Duodenal mucosa (tissue), 2 donors: Measurements from ENCODE around the gene MTSS2.

Source experiments
- H3K27ac ChIP-seq: one replicate; pipeline ENCODE4 v1.7.0; 2013; ENCODE audit warnings: low read depth, low read length
- H3K27me3 ChIP-seq, 2 donors: one replicate each; pipeline ENCODE4 v1.7.0; 2013; ENCODE audit warnings: low read length in 2 of 2, control low read depth in 1 of 2; ENCODE audit not compliant: insufficient read depth in 2 of 2, control insufficient read depth in 1 of 2
- H3K36me3 ChIP-seq, 2 donors: one replicate each; pipeline ENCODE4 v1.7.0; 2013; ENCODE audit warnings: low read length in 2 of 2, control low read depth in 1 of 2; ENCODE audit not compliant: insufficient read depth in 2 of 2, control insufficient read depth in 1 of 2
- H3K4me1 ChIP-seq, 2 donors: one replicate each; pipeline ENCODE4 v1.7.0; 2013; ENCODE audit warnings: low read length in 2 of 2, control low read depth in 1 of 2; ENCODE audit not compliant: insufficient read depth in 2 of 2, control insufficient read depth in 1 of 2
- H3K4me3 ChIP-seq, 2 donors: one replicate each; pipeline ENCODE4 v1.7.0; 2013; ENCODE audit warnings: low read length in 2 of 2, low read depth in 1 of 2
- H3K9ac ChIP-seq, 2 donors: one replicate each; pipeline ENCODE4 v1.7.0; 2013; ENCODE audit warnings: low read length in 2 of 2, low read depth in 1 of 2
- H3K9me3 ChIP-seq, 2 donors: one replicate each; pipeline ENCODE4 v1.7.0; 2013; ENCODE audit warnings: low read length in 2 of 2, control low read depth in 1 of 2; ENCODE audit not compliant: control insufficient read depth in 1 of 2

The MTSS2 gene

DNA sequence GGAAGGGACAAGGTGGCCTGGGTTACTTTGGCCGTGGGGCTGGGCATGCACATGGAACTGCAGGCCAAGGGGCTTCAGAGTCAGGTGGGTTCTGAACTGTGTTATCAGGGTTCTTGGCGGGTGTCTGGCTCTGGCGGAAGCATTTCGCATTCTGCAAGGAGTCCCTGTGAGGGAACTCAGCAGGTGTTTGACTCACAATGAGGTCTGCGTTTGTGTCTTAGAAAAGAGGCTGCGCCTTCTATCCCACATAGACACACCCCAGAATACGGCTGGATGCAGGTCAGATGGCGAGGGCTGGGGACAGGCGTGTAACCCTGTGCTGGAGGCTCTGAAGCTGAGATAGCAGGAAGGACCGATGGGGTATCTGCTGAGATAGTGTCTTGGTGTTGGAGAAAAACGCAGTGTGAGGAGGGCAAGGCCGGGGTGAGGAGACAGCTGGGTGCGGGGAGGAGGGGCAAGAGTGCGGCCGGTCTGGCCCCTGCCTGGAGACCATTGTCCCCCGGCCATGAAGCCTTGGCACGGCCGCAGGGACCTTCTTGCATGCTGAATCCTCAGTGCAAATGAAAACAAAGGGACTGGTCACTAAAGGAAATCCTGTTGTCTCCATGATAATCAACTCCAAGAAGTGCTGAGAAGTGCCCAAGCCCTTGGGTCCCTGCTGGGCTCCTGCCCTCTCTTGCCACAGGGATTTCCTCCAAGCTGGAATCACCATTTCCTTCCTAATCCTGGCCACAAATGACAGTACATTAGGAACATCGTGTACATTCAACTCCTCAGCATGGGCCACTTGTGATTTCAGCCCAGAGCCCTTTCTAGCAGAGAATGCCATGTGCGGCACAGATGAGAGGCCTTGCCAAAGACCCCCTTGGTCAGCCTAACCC lies 22.8 kb upstream of the MTSS2 start:
- no peaks in the 10 kb centered on the region for H3K36me3 ChIP-seq
- H3K9ac ChIP-seq: no peak overlapping the region
- H3K27me3 ChIP-seq: no peaks in the 10 kb centered on the region
- peaks cover 22 to 25% of the 10 kb centered on the region in 2 donors for H3K4me1 ChIP-seq
- H3K27ac ChIP-seq: no peak overlapping the region
- H3K9me3 ChIP-seq: no peaks in the 10 kb centered on the region
- H3K4me3 ChIP-seq: no peak overlapping the region

DNA sequence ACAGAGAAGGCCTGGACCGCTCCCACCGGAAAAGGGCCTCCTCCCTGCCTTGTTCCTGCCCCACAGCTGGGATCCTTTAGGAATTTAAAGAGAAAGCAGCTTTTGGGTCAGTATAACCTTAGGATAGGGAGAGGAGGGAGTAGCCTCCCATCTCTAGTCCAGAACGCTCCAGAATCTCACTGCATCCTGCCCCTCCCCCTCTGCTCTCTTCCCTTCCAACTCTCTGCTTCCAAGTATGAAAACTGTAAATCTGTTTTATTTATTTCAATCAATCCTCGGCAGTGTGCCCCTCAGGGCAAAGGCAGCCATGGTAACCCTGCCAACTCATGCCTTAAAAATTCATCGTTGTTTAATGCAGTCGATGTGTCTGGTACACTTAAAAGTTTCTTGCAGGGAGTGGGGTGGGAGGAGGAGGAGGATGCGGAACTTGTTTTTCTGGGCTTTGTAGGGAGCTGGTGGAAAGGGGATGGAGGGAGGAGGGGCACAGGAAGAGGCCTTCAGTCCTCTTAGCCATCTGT lies 21.2 kb upstream of the MTSS2 start:
- H3K4me1 ChIP-seq: peaks cover 22 to 26% of the 10 kb centered on the region in 2 donors
- no peak overlapping the region for H3K4me3 ChIP-seq
- no peaks in the 10 kb centered on the region for H3K36me3 ChIP-seq
- H3K9me3 ChIP-seq: no peaks in the 10 kb centered on the region
- H3K27me3 ChIP-seq: no peaks in the 10 kb centered on the region
- peak overlapping the region; percentile 63 for H3K27ac ChIP-seq
- no peak overlapping the region for H3K9ac ChIP-seq

DNA sequence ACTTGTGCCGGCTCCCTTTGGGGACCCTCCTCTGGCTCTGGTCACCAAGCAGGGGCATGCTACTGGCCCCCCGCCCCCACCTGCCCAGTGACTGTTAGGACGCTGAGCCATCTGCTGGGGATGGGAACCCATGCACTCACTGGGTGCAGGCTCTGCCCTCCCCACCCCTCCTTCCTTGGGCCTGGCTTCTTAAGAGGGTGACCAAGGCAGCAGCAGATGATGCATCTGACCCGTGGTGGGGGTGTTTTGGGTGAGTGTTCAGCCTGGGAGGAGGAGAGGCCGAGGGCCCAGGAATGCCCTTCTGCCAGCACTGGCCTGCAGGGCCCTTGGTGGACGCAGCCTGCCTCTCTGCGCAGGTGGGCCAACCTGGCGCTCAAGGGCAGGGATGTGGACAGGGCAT lies 19.2 kb upstream of the MTSS2 start:
- H3K4me1 ChIP-seq: peaks cover 20 to 26% of the 10 kb centered on the region in 2 donors

DNA sequence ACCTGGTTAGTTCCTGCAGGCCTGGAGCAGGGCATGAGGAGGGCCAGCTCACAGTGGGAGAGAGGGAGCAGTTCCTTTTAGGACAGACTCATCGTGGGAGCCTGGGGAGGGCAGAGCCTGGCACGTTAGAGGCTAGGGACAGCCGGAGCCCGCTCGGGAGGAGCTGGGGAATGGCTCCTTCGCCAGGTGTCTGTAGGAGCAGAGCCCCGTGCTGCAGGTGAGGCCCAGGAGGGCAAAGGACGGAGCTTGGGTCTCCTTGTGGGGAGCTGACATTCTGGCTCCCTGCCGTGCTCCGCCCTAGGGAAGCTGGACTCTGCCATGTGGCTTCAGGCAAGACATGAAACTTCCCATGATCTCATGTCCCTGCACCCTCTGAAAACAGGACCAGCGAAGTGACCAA lies 18.7 kb upstream of the MTSS2 start:
- H3K9ac ChIP-seq: no peak overlapping the region
- peaks cover 16 to 26% of the 10 kb centered on the region in 2 donors for H3K4me1 ChIP-seq
- H3K27ac ChIP-seq: no peak overlapping the region

More for the DNA sequence above, 19.2 kb upstream of the MTSS2 start:
- Histone ChIP-seq H3K27ac (no peak overlapping the region), H3K9ac (no peak overlapping the region), H3K27me3 (no peaks in the 10 kb centered on the region), H3K9me3 (no peaks in the 10 kb centered on the region), H3K4me3 (no peak overlapping the region), H3K36me3 (no peaks in the 10 kb centered on the region)

DNA sequence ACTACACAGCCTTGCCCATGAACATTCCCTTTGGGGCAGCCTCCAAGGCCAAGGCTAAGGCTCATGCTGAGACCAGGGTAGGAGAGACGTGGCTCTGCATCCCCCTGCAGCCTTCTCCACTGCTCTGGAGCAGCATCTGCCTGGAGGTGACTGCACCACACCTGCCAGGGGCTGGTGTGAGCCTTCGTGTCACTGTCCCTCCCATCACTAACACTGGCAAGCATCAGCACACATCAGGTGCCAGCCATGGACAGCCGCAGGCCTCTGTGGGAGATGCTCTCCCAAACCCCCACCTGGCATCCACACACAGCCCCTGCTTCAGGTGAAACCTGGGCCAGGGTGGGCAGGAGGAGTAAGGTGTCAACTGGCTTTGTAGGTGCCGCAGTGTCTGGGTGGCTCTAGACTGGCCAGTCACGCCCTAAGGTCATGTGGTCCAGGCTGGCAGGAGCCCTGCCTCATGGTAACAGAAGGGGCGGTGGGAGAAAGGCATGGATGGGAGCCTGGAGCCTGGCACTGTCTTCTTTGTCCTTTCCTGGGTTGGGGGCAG lies 18.1 kb upstream of the MTSS2 start:
- H3K36me3 ChIP-seq: peaks cover 0 to 9% of the 10 kb centered on the region in 2 donors
- H3K9ac ChIP-seq: no peak overlapping the region
- H3K27ac ChIP-seq: peak overlapping the region; percentile 75

More for the DNA sequence above, 18.7 kb upstream of the MTSS2 start:
- H3K27me3 ChIP-seq: no peaks in the 10 kb centered on the region
- no peak overlapping the region for H3K4me3 ChIP-seq
- H3K36me3 ChIP-seq: peaks cover 0 to 3% of the 10 kb centered on the region in 2 donors
- no peaks in the 10 kb centered on the region for H3K9me3 ChIP-seq

DNA sequence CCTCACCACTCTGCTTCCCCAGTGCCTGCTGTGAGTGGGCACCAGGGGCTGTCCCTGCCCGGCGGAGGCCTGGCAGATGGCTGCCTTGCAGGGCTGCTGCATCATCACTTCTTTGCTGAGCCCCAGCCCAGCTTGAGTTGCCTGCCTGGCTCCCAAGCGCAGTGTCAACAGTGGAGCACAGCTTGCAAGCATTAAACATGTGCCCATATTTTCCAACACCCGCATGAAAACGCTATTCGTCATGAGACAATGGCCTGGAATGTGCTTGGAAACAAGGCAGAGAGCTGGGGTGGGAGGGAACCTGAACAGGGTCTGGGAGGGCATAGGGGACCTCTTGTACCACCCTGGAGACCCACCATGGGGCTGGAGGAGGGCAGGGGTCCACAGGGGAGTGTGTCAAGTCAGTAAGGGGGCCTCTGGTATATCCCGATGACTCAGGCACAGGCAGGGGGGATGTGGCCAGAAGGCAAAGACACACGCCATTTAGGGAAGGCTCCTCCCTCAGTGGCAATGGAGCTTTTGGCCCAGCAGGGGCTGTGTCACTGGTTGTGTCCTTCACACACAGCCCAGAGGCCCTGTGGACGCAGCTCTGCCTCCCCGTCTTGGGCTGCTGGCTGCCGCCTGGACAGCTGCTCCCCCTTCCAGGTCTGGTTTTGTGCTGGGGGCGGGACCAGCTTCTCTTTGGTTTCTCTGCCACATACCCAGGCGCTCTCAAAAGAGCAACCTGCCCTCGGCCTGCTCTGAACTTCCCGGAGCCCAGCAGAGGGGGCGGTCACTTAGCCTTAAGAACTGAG lies 17.4 kb upstream of the MTSS2 start:
- no peak overlapping the region for H3K9ac ChIP-seq
- H3K36me3 ChIP-seq: peaks cover 0 to 9% of the 10 kb centered on the region in 2 donors
- no peaks in the 10 kb centered on the region for H3K9me3 ChIP-seq
- no peaks in the 10 kb centered on the region for H3K27me3 ChIP-seq
- H3K4me1 ChIP-seq: peaks cover 16 to 26% of the 10 kb centered on the region in 2 donors
- no peak overlapping the region for H3K4me3 ChIP-seq
- peak overlapping the region; percentile 75 for H3K27ac ChIP-seq

More for the DNA sequence above, 18.1 kb upstream of the MTSS2 start:
- H3K9me3 ChIP-seq: no peaks in the 10 kb centered on the region
- H3K4me1 ChIP-seq: peaks cover 16 to 26% of the 10 kb centered on the region in 2 donors
- no peaks in the 10 kb centered on the region for H3K27me3 ChIP-seq
- no peak overlapping the region for H3K4me3 ChIP-seq

DNA sequence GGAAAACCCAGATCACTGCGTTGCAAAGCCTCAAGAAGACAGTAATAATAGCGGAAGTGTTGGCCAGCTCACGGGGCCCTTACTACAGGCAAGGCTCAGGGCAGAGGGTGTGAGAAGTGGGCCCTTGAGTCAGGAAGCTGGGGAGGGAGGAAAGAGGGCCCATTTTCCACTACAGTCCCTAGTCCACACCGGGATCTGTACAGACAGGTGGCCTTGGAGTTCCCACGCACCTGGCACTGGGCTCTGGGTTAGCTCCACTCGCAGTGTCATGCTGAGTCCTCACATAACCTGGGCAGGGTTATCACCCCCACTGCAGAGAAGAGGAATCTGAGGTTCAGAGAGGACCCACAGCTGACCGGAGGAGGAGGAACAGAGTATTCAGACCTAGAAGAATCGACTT lies 16.8 kb upstream of the MTSS2 start:
- peaks cover 16 to 26% of the 10 kb centered on the region in 2 donors for H3K4me1 ChIP-seq
- no peak overlapping the region for H3K9ac ChIP-seq
- no peaks in the 10 kb centered on the region for H3K27me3 ChIP-seq
- H3K27ac ChIP-seq: peak overlapping the region; percentile 75
- H3K4me3 ChIP-seq: no peak overlapping the region
- peaks cover 0 to 9% of the 10 kb centered on the region in 2 donors for H3K36me3 ChIP-seq
- no peaks in the 10 kb centered on the region for H3K9me3 ChIP-seq

DNA sequence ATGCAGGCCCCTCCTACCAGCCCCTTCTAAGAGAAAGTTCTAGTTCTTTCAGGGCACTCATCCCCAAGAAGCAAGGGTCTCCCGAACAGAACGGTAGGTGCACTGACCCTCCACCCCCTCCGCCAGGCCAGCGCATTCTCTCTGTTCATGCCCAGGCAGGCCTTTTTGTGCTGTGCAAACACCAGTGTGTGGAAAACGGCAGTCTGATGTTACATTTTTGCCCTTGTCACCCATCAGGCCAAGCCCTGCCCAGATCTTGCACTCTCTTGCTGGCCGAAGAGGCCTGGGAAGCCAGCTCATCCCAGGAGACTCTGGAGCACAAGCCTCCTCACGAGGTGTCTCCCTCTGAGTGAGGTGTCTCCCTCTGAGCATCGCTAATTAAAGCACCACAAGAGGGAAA lies 16.1 kb upstream of the MTSS2 start:
- Histone ChIP-seq H3K27me3 (no peaks in the 10 kb centered on the region), H3K27ac (peak overlapping the region; percentile 36), H3K36me3 (peaks cover 0 to 9% of the 10 kb centered on the region in 2 donors), H3K9me3 (no peaks in the 10 kb centered on the region), H3K4me3 (no peak overlapping the region), H3K4me1 (peaks cover 22 to 27% of the 10 kb centered on the region in 2 donors), H3K9ac (no peak overlapping the region)

DNA sequence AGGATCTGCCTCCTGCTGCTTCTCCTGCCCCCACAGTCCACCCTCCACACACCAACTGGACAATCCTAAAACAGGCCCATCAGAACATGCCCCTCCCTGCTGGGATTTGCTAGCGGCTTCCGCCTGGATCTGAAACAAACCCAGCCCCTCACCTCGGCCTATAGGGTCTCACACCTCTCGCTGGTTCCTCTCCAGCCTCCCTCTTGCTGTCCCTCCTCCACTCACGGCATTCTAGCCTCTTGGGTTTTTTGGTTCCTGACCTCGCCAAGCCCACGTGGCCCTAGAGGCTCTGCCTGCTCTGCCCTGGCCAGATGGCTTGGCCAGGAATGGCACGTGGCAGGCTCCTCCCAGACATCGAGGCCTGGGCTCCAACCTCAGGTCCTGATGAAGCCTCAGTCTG lies 15.7 kb upstream of the MTSS2 start:
- Histone ChIP-seq H3K27ac (no peak overlapping the region), H3K9ac (no peak overlapping the region), H3K36me3 (peaks cover 0 to 9% of the 10 kb centered on the region in 2 donors), H3K4me1 (peaks cover 26 to 31% of the 10 kb centered on the region in 2 donors), H3K27me3 (no peaks in the 10 kb centered on the region), H3K9me3 (no peaks in the 10 kb centered on the region), H3K4me3 (no peak overlapping the region)
